IPS-18c (cell line): ENCODE results near the gene TNIK.
"Not testable (repeated sequence)": the region's sequence is repeated elsewhere in the genome, so short reads cannot be mapped to it uniquely, and the experiment has no call there.

Experiments used
- H3K4me3 ChIP-seq: 2 replicates; pipeline ENCODE4 v1.7.0; 2013; ENCODE audit warnings: low read depth, mild to moderate bottlenecking, low read length, moderate library complexity; ENCODE audit not compliant: insufficient read depth
- H3K9me3 ChIP-seq: one replicate; pipeline ENCODE4 v1.6.1; 2013; ENCODE audit warnings: mild to moderate bottlenecking, low read length, moderate library complexity; ENCODE audit not compliant: control insufficient read depth, insufficient read depth

The TNIK gene

GRCh38 chr3:171258316-171258715 lies 201.9 kb downstream of the TNIK start:
- no peaks in the 10 kb centered on the region for H3K9me3 ChIP-seq
- no peak overlapping the region for H3K4me3 ChIP-seq

- Histone ChIP-seq H3K4me3 (no peak overlapping the region), H3K9me3 (no peaks in the 10 kb centered on the region)
Measured at GRCh38 chr3:171257251-171258203, 202.7 kb downstream of the TNIK start.

- Histone ChIP-seq H3K4me3 (no peak overlapping the region), H3K9me3 (no peaks in the 10 kb centered on the region)
Measured at GRCh38 chr3:171256445-171257250, 203.6 kb downstream of the TNIK start.

- Histone ChIP-seq H3K4me3 (no peak overlapping the region), H3K9me3 (no peaks in the 10 kb centered on the region)
Measured at GRCh38 chr3:171255236-171255806, 204.9 kb downstream of the TNIK start.

GRCh38 chr3:171254315-171254714 lies 205.9 kb downstream of the TNIK start:
- no peak overlapping the region for H3K4me3 ChIP-seq
- no peaks in the 10 kb centered on the region for H3K9me3 ChIP-seq

GRCh38 chr3:171251835-171252234 lies 208.4 kb downstream of the TNIK start:
- H3K4me3 ChIP-seq: no peak overlapping the region
- no peaks in the 10 kb centered on the region for H3K9me3 ChIP-seq

GRCh38 chr3:171250444-171250843 lies 209.8 kb downstream of the TNIK start:
- Histone ChIP-seq H3K9me3 (no peaks in the 10 kb centered on the region), H3K4me3 (no peak overlapping the region)

- H3K4me3 ChIP-seq: no peak overlapping the region
- H3K9me3 ChIP-seq: no peaks in the 10 kb centered on the region
Measured at GRCh38 chr3:171249245-171249644, 211.0 kb downstream of the TNIK start.

- no peaks in the 10 kb centered on the region for H3K9me3 ChIP-seq
- no peak overlapping the region for H3K4me3 ChIP-seq
Measured at GRCh38 chr3:171248426-171249111, 211.6 kb downstream of the TNIK start.

GRCh38 chr3:171245796-171246765 lies 214.1 kb downstream of the TNIK start:
- Histone ChIP-seq H3K4me3 (no peak overlapping the region), H3K9me3 (no peaks in the 10 kb centered on the region)

GRCh38 chr3:171242951-171243350 lies 217.3 kb downstream of the TNIK start:
- no peaks in the 10 kb centered on the region for H3K9me3 ChIP-seq
- no peak overlapping the region for H3K4me3 ChIP-seq

- H3K4me3 ChIP-seq: no peak overlapping the region
- H3K9me3 ChIP-seq: no peaks in the 10 kb centered on the region
Measured at GRCh38 chr3:171242170-171242569, 218.0 kb downstream of the TNIK start.

GRCh38 chr3:171241655-171242054 lies 218.6 kb downstream of the TNIK start:
- H3K4me3 ChIP-seq, H3K9me3 ChIP-seq: not testable (repeated sequence)

- no peaks in the 10 kb centered on the region for H3K9me3 ChIP-seq
- H3K4me3 ChIP-seq: no peak overlapping the region
Measured at GRCh38 chr3:171240504-171240835, 219.7 kb downstream of the TNIK start.

GRCh38 chr3:171239757-171240503 lies 220.3 kb downstream of the TNIK start:
- Histone ChIP-seq H3K9me3 (no peaks in the 10 kb centered on the region), H3K4me3 (no peak overlapping the region)

- no peak overlapping the region for H3K4me3 ChIP-seq
Measured at GRCh38 chr3:171237009-171237385, 223.2 kb downstream of the TNIK start.

More at GRCh38 chr3:171237009-171237385, 223.2 kb downstream of the TNIK start:
- no peaks in the 10 kb centered on the region for H3K9me3 ChIP-seq
